ENCODE results near the gene MT1G. TPM values are rescaled to one million over a fixed set of nuclear protein-coding genes. Genes with fewer than 3 reads are reported as not detected.
"Not testable (repeated sequence)": the region's sequence is repeated elsewhere in the genome, so short reads cannot be mapped to it uniquely, and the experiment has no call there.

Gene MT1G
- not detected in 2 replicates for polyA plus RNA-seq (2011; rRNA removed)
- not detected in 2 replicates for polyA minus RNA-seq (2011; rRNA and poly(A)+ RNA removed)

- CTCF ChIA-PET: interaction anchor here (0.9 kb wide), 1 partner anchor 154 kb away, joined by 3 read pairs; no protein-coding TSS in a partner anchor
- no peak for DNase-seq (ENCODE audit: low read depth, low spot score)
These were observed at the start of gene MT1G for GRCh38 chr16:56667581-56668571. Gene MT1G, minus strand, starts transcription at chr16:56668065. Its CDS starts 72 bp downstream, at chr16:56667993.

GRCh38 chr16:56717532-56717931 is 49.7 kb upstream of the MT1G start:
- POLR2A ChIA-PET; DNase-seq (ENCODE audit: low read depth, low spot score); H3K4me3 ChIP-seq (ENCODE audit: low read depth, low read length); H3K9me3 ChIP-seq (ENCODE audit: control insufficient read depth, insufficient read depth, low read length); H3K27ac ChIP-seq (ENCODE audit: low read depth, low read length); H3K27me3 ChIP-seq (ENCODE audit: control insufficient read depth, insufficient read depth, low read length): not testable (repeated sequence)
- CTCF ChIA-PET: interaction anchor here (3.6 kb wide), 1 partner anchor 16 kb away, joined by 28 read pairs; no protein-coding TSS in a partner anchor

More at GRCh38 chr16:56667581-56668571, at the start of gene MT1G:
- no peak within 1 kb of the TSS for H3K27ac ChIP-seq (ENCODE audit: low read depth, low read length)
- peaks cover 73% of the 10 kb centered on the region for H3K27me3 ChIP-seq (ENCODE audit: control insufficient read depth, insufficient read depth, low read length)
- H3K9me3 ChIP-seq (ENCODE audit: control insufficient read depth, insufficient read depth, low read length): no peaks in the 10 kb centered on the region; the same call in 1 of the 2 replicates
- no peak for TF ChIP-seq CTCF (IDR thresholded peaks at IDR 0.05; ENCODE audit: low read depth, low read length)
- POLR2A ChIA-PET: interaction anchor here (1.8 kb wide), 1 partner anchor 42 kb away, joined by 6 read pairs; the partner anchor contains the start of gene MT1E
- no peak within 1 kb of the TSS; the same call in 1 of the 2 replicates for H3K4me3 ChIP-seq (ENCODE audit: low read depth, low read length)

- Histone ChIP-seq H3K4me3 (ENCODE audit: low read depth, low read length) (no peak overlapping the region), H3K9me3 (ENCODE audit: control insufficient read depth, insufficient read depth, low read length) (no peaks in the 10 kb centered on the region), H3K27ac (ENCODE audit: low read depth, low read length) (no peak overlapping the region), H3K27me3 (ENCODE audit: control insufficient read depth, insufficient read depth, low read length) (peaks cover 7% of the 10 kb centered on the region)
- no peak for TF ChIP-seq CTCF (IDR thresholded peaks at IDR 0.05; ENCODE audit: low read depth, low read length)
- DNase-seq (ENCODE audit: low read depth, low spot score): no peak
- CTCF ChIA-PET: interaction anchor here (3.3 kb wide), 1 partner anchor 14 kb away, joined by 18 read pairs; no protein-coding TSS in a partner anchor
- POLR2A ChIA-PET: interaction anchor here (0.7 kb wide), 1 partner anchor 91 kb away, joined by 3 read pairs; the partner anchor contains the start of gene MT1E
These were observed 48.9 kb upstream of the MT1G start for GRCh38 chr16:56716761-56717160.

- TF ChIP-seq CTCF (IDR thresholded peaks at IDR 0.05; ENCODE audit: low read depth, low read length): no peak
- no peak overlapping the region for H3K27ac ChIP-seq (ENCODE audit: low read depth, low read length)
- ChIA-PET POLR2A (interaction anchor here (1.3 kb wide), 1 partner anchor 90 kb away, joined by 3 read pairs; the partner anchor contains the start of gene MT1E), CTCF (interaction anchor here (0.8 to 3.3 kb wide), 2 partner anchors 12 to 197 kb away, joined by 3 to 18 read pairs; no protein-coding TSS in a partner anchor)
- no peak overlapping the region for H3K4me3 ChIP-seq (ENCODE audit: low read depth, low read length)
- no peaks in the 10 kb centered on the region for H3K9me3 ChIP-seq (ENCODE audit: control insufficient read depth, insufficient read depth, low read length)
- no peak for DNase-seq (ENCODE audit: low read depth, low spot score)
- H3K27me3 ChIP-seq (ENCODE audit: control insufficient read depth, insufficient read depth, low read length): peaks cover 7% of the 10 kb centered on the region
These were observed 47.3 kb upstream of the MT1G start for GRCh38 chr16:56715126-56715525.

GRCh38 chr16:56713794-56714193 is 45.9 kb upstream of the MT1G start:
- DNase-seq (ENCODE audit: low read depth, low spot score): no peak
- CTCF ChIA-PET: interaction anchor here (3.3 kb wide), 1 partner anchor 11 kb away, joined by 18 read pairs; no protein-coding TSS in a partner anchor

More at GRCh38 chr16:56713794-56714193, 45.9 kb upstream of the MT1G start:
- POLR2A ChIA-PET: no interaction called here
- Histone ChIP-seq H3K27ac (ENCODE audit: low read depth, low read length) (no peak overlapping the region), H3K9me3 (ENCODE audit: control insufficient read depth, insufficient read depth, low read length) (no peaks in the 10 kb centered on the region), H3K27me3 (ENCODE audit: control insufficient read depth, insufficient read depth, low read length) (peaks cover 6% of the 10 kb centered on the region), H3K4me3 (ENCODE audit: low read depth, low read length) (no peak overlapping the region)
- no peak for TF ChIP-seq CTCF (IDR thresholded peaks at IDR 0.05; ENCODE audit: low read depth, low read length)

All from AG04450 (cell line).